ENCODE measurements around the gene DEFB132.

The DEFB132 gene

GRCh38 chr20:271528-271927 is 14.0 kb downstream of the DEFB132 start:
- no peak for TF ChIP-seq CTCF (IDR thresholded peaks at IDR 0.05; ENCODE audit: control extremely low read depth, extremely low read depth, low read depth, missing control alignments)
- CTCF ChIA-PET, result no interaction called here
- no peak for DNase-seq (ENCODE audit: extremely low spot score)
- POLR2A ChIA-PET, result no interaction called here

- ChIA-PET POLR2A (no interaction called here), CTCF (no interaction called here)
- no peak for DNase-seq (ENCODE audit: extremely low spot score)
- TF ChIP-seq CTCF (IDR thresholded peaks at IDR 0.05; ENCODE audit: control extremely low read depth, extremely low read depth, low read depth, missing control alignments), result no peak
Measured at GRCh38 chr20:272718-273117, 15.2 kb downstream of the DEFB132 start.

GRCh38 chr20:273884-274283 is 16.4 kb downstream of the DEFB132 start:
- CTCF ChIA-PET, result interaction anchor here (1.2 kb wide), 1 partner anchor 56 kb away, joined by 4 read pairs; no protein-coding TSS in a partner anchor
- DNase-seq (ENCODE audit: extremely low spot score), result no peak

GRCh38 chr20:275791-276190 is 18.3 kb downstream of the DEFB132 start:
- ChIA-PET POLR2A (no interaction called here), CTCF (no interaction called here)
- TF ChIP-seq CTCF (IDR thresholded peaks at IDR 0.05; ENCODE audit: control extremely low read depth, extremely low read depth, low read depth, missing control alignments), result no peak
- no peak for DNase-seq (ENCODE audit: extremely low spot score)

More at GRCh38 chr20:273884-274283, 16.4 kb downstream of the DEFB132 start:
- POLR2A ChIA-PET, result no interaction called here
- no peak for TF ChIP-seq CTCF (IDR thresholded peaks at IDR 0.05; ENCODE audit: control extremely low read depth, extremely low read depth, low read depth, missing control alignments)

GRCh38 chr20:276620-277495 is 19.3 kb downstream of the DEFB132 start:
- POLR2A ChIA-PET, result no interaction called here
- CTCF ChIA-PET, result interaction anchor here (1.7 to 3.0 kb wide), 2 partner anchors 8 to 10 kb away, joined by 5 to 11 read pairs; no protein-coding TSS in a partner anchor
- DNase-seq (ENCODE audit: extremely low spot score), result no peak
- no peak for TF ChIP-seq CTCF (IDR thresholded peaks at IDR 0.05; ENCODE audit: control extremely low read depth, extremely low read depth, low read depth, missing control alignments)

GRCh38 chr20:277496-277781 is 19.9 kb downstream of the DEFB132 start:
- TF ChIP-seq CTCF (IDR thresholded peaks at IDR 0.05; ENCODE audit: control extremely low read depth, extremely low read depth, low read depth, missing control alignments), result no peak
- POLR2A ChIA-PET, result no interaction called here
- CTCF ChIA-PET, result interaction anchor here (1.7 to 3.0 kb wide), 2 partner anchors 9 to 11 kb away, joined by 5 to 11 read pairs; no protein-coding TSS in a partner anchor
- DNase-seq (ENCODE audit: extremely low spot score), result no peak

All from GM10248 (cell line).